ENCODE measurements around the gene TMEM89.

Gene TMEM89

DNA sequence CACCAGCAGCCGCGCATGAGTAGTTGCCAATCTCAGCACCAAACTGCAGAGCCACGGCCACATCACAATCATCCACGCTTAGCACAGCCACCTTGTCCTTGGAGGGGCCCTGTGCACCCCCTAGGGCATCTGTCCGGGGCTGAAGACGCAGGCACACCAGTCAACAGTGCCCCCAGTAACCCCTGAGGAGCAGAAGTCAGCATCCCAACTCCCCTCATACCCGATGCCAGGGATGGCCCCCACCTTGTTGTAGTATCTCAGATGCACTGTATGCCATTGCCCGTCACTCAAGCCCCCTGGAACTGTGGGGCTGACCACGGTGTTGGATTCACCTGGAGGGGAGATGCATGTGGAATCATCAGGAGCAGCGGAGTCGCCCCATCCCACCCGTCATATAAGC, 33.5 kb upstream of the TMEM89 start:
- peaks cover 6% of the 10 kb centered on the region for H3K4me1 ChIP-seq (ENCODE audit: control insufficient read depth, insufficient read depth, low read length)
- no peaks in the 10 kb centered on the region for H3K36me3 ChIP-seq (ENCODE audit: control insufficient read depth, insufficient read depth, low read length)
- no peaks in the 10 kb centered on the region for H3K9me3 ChIP-seq (ENCODE audit: control insufficient read depth, low read length)
- H3K27me3 ChIP-seq (ENCODE audit: control insufficient read depth, insufficient read depth, low read length): peaks cover 22% of the 10 kb centered on the region
- H3K4me3 ChIP-seq (ENCODE audit: low read length): no peak overlapping the region
- no peak overlapping the region for H3K9ac ChIP-seq (ENCODE audit: low read length)

DNA sequence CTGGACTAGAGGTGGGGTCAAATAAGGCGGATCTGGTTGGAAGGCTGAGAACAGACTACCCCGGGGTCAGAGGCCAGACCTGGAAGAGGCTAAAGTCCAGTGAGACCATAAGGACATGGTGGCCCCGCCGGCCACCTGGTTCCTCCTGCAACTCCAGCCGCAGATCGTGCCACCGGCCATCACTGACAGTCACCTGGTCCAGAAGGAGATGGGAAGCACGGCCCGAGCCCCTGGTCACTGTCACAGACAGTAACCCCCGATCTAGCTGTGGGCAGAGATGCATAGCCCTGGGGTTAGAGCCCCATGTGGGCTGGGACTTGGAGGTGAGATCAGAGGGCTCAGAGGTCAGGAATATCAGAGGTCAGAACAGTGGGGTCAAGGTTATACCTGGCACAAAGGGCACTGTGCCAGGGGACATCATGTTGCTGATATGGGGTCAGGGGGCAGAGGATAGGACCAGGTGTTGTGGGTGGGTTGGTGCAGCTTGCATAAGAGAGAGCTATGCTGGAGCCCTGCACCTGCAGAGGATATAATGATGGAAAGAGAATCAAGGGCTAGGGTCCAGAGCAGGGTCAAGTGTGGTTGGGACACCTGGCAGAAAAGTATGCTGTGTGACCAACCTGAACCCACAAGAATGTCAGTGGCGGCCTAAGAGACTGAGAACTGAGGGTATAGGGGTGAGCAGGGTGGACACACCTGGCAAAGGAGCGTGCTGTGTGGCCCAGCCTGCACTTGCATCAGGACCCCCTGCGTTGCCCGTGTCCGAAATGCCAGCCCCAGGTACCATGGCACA, 31.6 kb upstream of the TMEM89 start:
- no peaks in the 10 kb centered on the region for H3K9me3 ChIP-seq (ENCODE audit: control insufficient read depth, low read length)
- no peak overlapping the region for H3K9ac ChIP-seq (ENCODE audit: low read length)
- H3K4me1 ChIP-seq (ENCODE audit: control insufficient read depth, insufficient read depth, low read length): peaks cover 6% of the 10 kb centered on the region
- H3K36me3 ChIP-seq (ENCODE audit: control insufficient read depth, insufficient read depth, low read length): no peaks in the 10 kb centered on the region
- no peak overlapping the region for H3K4me3 ChIP-seq (ENCODE audit: low read length)
- peaks cover 10% of the 10 kb centered on the region for H3K27me3 ChIP-seq (ENCODE audit: control insufficient read depth, insufficient read depth, low read length)

DNA sequence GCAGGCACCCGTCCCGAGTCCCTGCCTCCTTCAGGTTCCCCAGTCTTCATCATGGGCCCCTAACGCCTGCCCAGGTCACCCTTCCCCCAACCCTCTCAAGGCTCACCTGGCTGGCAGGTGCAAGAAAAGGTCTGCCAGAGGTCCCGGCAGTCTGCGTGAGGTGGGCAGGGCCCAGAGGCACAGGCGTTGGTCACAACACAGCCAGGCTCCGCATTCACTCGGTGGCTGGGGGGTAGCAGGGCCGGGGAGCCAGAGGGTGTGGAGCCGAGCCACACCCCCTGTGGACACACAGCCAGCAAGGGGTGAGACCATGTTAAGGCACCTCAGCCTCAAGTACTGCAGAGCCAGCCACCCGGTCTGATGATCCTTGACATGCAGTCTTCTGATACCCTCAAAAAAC, 30.2 kb upstream of the TMEM89 start:
- H3K36me3 ChIP-seq (ENCODE audit: control insufficient read depth, insufficient read depth, low read length): no peaks in the 10 kb centered on the region
- H3K27me3 ChIP-seq (ENCODE audit: control insufficient read depth, insufficient read depth, low read length): peaks cover under 1% of the 10 kb centered on the region
- H3K4me3 ChIP-seq (ENCODE audit: low read length): no peak overlapping the region
- no peaks in the 10 kb centered on the region for H3K9me3 ChIP-seq (ENCODE audit: control insufficient read depth, low read length)
- peaks cover 3% of the 10 kb centered on the region for H3K4me1 ChIP-seq (ENCODE audit: control insufficient read depth, insufficient read depth, low read length)
- no peak overlapping the region for H3K9ac ChIP-seq (ENCODE audit: low read length)

DNA sequence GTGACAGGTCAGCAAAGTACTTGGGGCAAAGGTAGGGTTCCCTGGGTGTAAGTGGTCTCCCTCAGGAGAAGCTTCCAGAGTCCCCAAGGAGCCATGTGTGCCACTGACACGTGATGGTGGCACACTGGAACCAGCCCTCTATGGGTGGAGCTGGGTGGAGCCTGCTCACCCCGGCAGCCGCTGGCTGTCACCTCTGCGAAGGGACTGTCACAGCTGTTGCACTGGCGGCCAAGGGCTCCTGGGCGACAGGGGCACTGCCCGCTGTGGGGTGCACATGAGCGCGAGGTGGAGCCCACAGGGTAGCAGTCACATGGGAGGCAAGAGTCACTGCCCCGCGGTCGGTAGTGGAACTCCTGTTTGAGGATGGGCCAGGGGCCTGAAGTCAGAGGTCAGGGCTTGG, 29.2 kb upstream of the TMEM89 start:
- no peak overlapping the region for H3K4me3 ChIP-seq (ENCODE audit: low read length)
- H3K9me3 ChIP-seq (ENCODE audit: control insufficient read depth, low read length): no peaks in the 10 kb centered on the region
- H3K36me3 ChIP-seq (ENCODE audit: control insufficient read depth, insufficient read depth, low read length): no peaks in the 10 kb centered on the region
- no peaks in the 10 kb centered on the region for H3K27me3 ChIP-seq (ENCODE audit: control insufficient read depth, insufficient read depth, low read length)
- no peaks in the 10 kb centered on the region for H3K4me1 ChIP-seq (ENCODE audit: control insufficient read depth, insufficient read depth, low read length)
- no peak overlapping the region for H3K9ac ChIP-seq (ENCODE audit: low read length)

DNA sequence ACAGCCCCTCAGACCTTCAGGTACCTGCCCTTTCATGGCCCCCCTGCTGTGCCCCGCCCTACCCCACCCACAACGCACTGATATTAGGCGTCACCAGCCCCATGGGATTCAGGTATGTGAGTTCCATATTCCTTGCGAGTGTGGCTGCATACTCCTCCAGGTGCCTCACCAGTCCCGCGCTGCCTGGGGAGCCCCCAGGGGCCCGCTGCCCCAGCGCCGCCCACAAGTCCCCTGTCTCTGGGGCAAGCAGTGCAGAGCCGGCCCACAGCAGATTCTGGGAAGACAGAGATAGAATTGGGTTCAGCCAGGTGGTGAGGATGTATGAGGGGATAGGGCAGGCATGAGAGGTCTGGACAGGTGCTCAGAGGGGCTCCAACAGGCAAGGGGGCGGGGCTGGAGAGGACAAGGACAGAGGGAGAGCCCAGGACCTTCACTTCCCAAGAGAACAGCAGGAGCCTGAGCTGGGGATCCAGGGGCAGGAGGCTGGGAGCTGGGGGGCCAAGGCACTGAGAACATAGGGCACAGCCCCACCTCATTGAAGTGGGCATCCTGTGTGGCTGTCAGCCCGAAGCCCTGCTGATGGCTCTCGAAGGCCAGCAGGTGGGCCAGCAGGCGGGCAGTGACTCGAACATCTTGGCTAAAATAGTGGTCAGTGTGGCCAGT, 26.8 kb upstream of the TMEM89 start:
- Histone ChIP-seq H3K36me3 (ENCODE audit: control insufficient read depth, insufficient read depth, low read length) (no peaks in the 10 kb centered on the region), H3K9ac (ENCODE audit: low read length) (no peak overlapping the region), H3K27me3 (ENCODE audit: control insufficient read depth, insufficient read depth, low read length) (no peaks in the 10 kb centered on the region), H3K4me1 (ENCODE audit: control insufficient read depth, insufficient read depth, low read length) (no peaks in the 10 kb centered on the region), H3K9me3 (ENCODE audit: control insufficient read depth, low read length) (no peaks in the 10 kb centered on the region), H3K4me3 (ENCODE audit: low read length) (no peak overlapping the region)

- Histone ChIP-seq H3K27me3 (ENCODE audit: control insufficient read depth, insufficient read depth, low read length) (no peaks in the 10 kb centered on the region), H3K36me3 (ENCODE audit: control insufficient read depth, insufficient read depth, low read length) (no peaks in the 10 kb centered on the region), H3K4me3 (ENCODE audit: low read length) (no peak overlapping the region), H3K9me3 (ENCODE audit: control insufficient read depth, low read length) (no peaks in the 10 kb centered on the region), H3K4me1 (ENCODE audit: control insufficient read depth, insufficient read depth, low read length) (no peaks in the 10 kb centered on the region), H3K9ac (ENCODE audit: low read length) (no peak overlapping the region)
Observed at GRCh38 chr3:48647714-48648113, 26.1 kb upstream of the TMEM89 start.

- Histone ChIP-seq H3K4me3 (ENCODE audit: low read length) (no peak overlapping the region), H3K4me1 (ENCODE audit: control insufficient read depth, insufficient read depth, low read length) (no peaks in the 10 kb centered on the region), H3K27me3 (ENCODE audit: control insufficient read depth, insufficient read depth, low read length) (no peaks in the 10 kb centered on the region), H3K9ac (ENCODE audit: low read length) (no peak overlapping the region), H3K36me3 (ENCODE audit: control insufficient read depth, insufficient read depth, low read length) (no peaks in the 10 kb centered on the region), H3K9me3 (ENCODE audit: control insufficient read depth, low read length) (no peaks in the 10 kb centered on the region)
Observed at GRCh38 chr3:48644898-48645760, 23.6 kb upstream of the TMEM89 start.

GRCh38 chr3:48642605-48643004, 21.0 kb upstream of the TMEM89 start:
- Histone ChIP-seq H3K36me3 (ENCODE audit: control insufficient read depth, insufficient read depth, low read length) (no peaks in the 10 kb centered on the region), H3K27me3 (ENCODE audit: control insufficient read depth, insufficient read depth, low read length) (no peaks in the 10 kb centered on the region), H3K4me1 (ENCODE audit: control insufficient read depth, insufficient read depth, low read length) (no peaks in the 10 kb centered on the region), H3K9me3 (ENCODE audit: control insufficient read depth, low read length) (no peaks in the 10 kb centered on the region), H3K9ac (ENCODE audit: low read length) (no peak overlapping the region), H3K4me3 (ENCODE audit: low read length) (no peak overlapping the region)

GRCh38 chr3:48641396-48641795, 19.8 kb upstream of the TMEM89 start:
- Histone ChIP-seq H3K4me1 (ENCODE audit: control insufficient read depth, insufficient read depth, low read length) (peaks cover 2% of the 10 kb centered on the region), H3K9ac (ENCODE audit: low read length) (no peak overlapping the region), H3K4me3 (ENCODE audit: low read length) (no peak overlapping the region), H3K27me3 (ENCODE audit: control insufficient read depth, insufficient read depth, low read length) (no peaks in the 10 kb centered on the region), H3K9me3 (ENCODE audit: control insufficient read depth, low read length) (no peaks in the 10 kb centered on the region), H3K36me3 (ENCODE audit: control insufficient read depth, insufficient read depth, low read length) (no peaks in the 10 kb centered on the region)

- H3K9me3 ChIP-seq (ENCODE audit: control insufficient read depth, low read length): no peaks in the 10 kb centered on the region
- H3K4me3 ChIP-seq (ENCODE audit: low read length): no peak overlapping the region
- no peak overlapping the region for H3K9ac ChIP-seq (ENCODE audit: low read length)
- H3K4me1 ChIP-seq (ENCODE audit: control insufficient read depth, insufficient read depth, low read length): peaks cover 10% of the 10 kb centered on the region
- no peaks in the 10 kb centered on the region for H3K36me3 ChIP-seq (ENCODE audit: control insufficient read depth, insufficient read depth, low read length)
- no peaks in the 10 kb centered on the region for H3K27me3 ChIP-seq (ENCODE audit: control insufficient read depth, insufficient read depth, low read length)
Observed at GRCh38 chr3:48639944-48640606, 18.5 kb upstream of the TMEM89 start.

DNA sequence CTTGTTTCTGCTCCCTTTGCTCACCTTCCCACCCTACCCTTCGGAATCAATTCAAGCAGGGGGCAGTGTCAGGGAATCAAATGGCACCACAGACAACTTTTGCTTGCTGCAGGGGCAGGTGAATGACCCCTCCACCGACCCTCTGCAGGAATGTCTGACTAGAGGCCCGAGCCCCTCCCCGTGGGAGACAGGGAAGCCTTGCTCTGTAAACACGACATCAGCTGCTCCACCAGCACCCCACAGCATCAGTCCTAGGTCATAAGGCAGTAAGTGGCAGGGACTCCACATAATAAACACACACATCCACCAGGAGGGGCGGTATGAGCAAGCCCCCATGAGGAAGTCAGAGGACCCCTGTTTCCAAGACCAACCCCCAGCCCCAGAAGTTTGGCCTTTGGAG, 15.7 kb upstream of the TMEM89 start:
- Histone ChIP-seq H3K9ac (ENCODE audit: low read length) (no peak overlapping the region), H3K9me3 (ENCODE audit: control insufficient read depth, low read length) (no peaks in the 10 kb centered on the region), H3K36me3 (ENCODE audit: control insufficient read depth, insufficient read depth, low read length) (no peaks in the 10 kb centered on the region), H3K4me3 (ENCODE audit: low read length) (no peak overlapping the region), H3K4me1 (ENCODE audit: control insufficient read depth, insufficient read depth, low read length) (peaks cover 18% of the 10 kb centered on the region), H3K27me3 (ENCODE audit: control insufficient read depth, insufficient read depth, low read length) (no peaks in the 10 kb centered on the region)

All from mucosa of stomach (tissue), 1 donor.